Kidney (tissue), 14 donors: Measurements from ENCODE around the gene HNRNPA1. TPM values are rescaled to one million over a fixed set of nuclear protein-coding genes. Genes with fewer than 3 reads are reported as not detected.

Experiments used
- DNase-seq, 5 donors: peaks; one replicate each; pipeline ENCODE4 v3.0.0-alpha.2; 2013 to 2020
- FAIRE-seq: peaks from 2 replicates; lab custom pipeline; 2012; peaks lifted over from hg19 to GRCh38; lab: Jason Lieb, UNC
- H3K27ac ChIP-seq, 2 donors: one replicate each; pipeline ENCODE4 v1.7.0; 2013; ENCODE audit warnings: low read depth in 2 of 2, low read length in 2 of 2, inconsistent platforms in 1 of 2
- H3K27me3 ChIP-seq: one replicate; pipeline ENCODE4 v1.7.1; 2013; ENCODE audit warnings: low read length, inconsistent platforms; ENCODE audit not compliant: control insufficient read depth, insufficient read depth
- H3K36me3 ChIP-seq, 3 donors: one replicate each; pipeline versions ENCODE4 v1.7.0 to v1.7.1; 2013; ENCODE audit warnings: low read length in 3 of 3, control low read depth in 1 of 3, inconsistent platforms in 1 of 3; ENCODE audit not compliant: insufficient read depth in 3 of 3, control insufficient read depth in 2 of 3
- H3K4me1 ChIP-seq, 3 donors: one replicate each; pipeline versions ENCODE4 v1.7.0 to v1.7.1; 2013; ENCODE audit warnings: low read length in 3 of 3, inconsistent platforms in 1 of 3, low read depth in 1 of 3; ENCODE audit not compliant: control insufficient read depth in 2 of 3, insufficient read depth in 2 of 3
- H3K4me3 ChIP-seq, 3 donors: one replicate each; pipeline versions ENCODE4 v1.7.0 to v1.8.1; 2013; ENCODE audit warnings: low read length in 3 of 3, control low read depth in 1 of 3, inconsistent platforms in 1 of 3
- H3K9ac ChIP-seq, 3 donors: one replicate each; pipeline versions ENCODE4 v1.7.0 to v1.7.1; 2013; ENCODE audit warnings: low read length in 3 of 3, control low read depth in 1 of 3, inconsistent platforms in 1 of 3
- H3K9me3 ChIP-seq, 3 donors: one replicate each; pipeline versions ENCODE4 v1.7.0 to v1.7.1; 2013; ENCODE audit warnings: low read length in 3 of 3, control low read depth in 1 of 3, inconsistent platforms in 1 of 3; ENCODE audit not compliant: control insufficient read depth in 2 of 3, insufficient read depth in 1 of 3
- CTCF ChIP-seq: IDR thresholded peaks from 3 replicates; pipeline ENCODE4 v1.5.1; 2012; ENCODE audit warnings: mild to moderate bottlenecking, moderate library complexity, borderline replicate concordance; ENCODE audit not compliant: insufficient read depth; ENCODE audit errors: extremely low read depth
- intact Hi-C: fragments of 100-400 bp; cut with DNase I; formaldehyde crosslinking; loops from one replicate; pipeline ENCODE4 v1.11.1; 2022
- polyA plus RNA-seq: library from polyadenylated mRNA; stranded (reverse); fragments of 350-450 nt; fragmentation: Illumina TruSeq; extraction: RNeasy Lipid Tissue Mini Kit (QIAGEN cat#74804); gene quantifications from one replicate; pipeline ENCODE4 v1.2.3, GENCODE V29; 2014; ENCODE audit warnings: low read depth, low replicate concordance; ENCODE audit not compliant: insufficient read depth
- total RNA-seq: library from RNA; stranded (reverse); fragmentation: NEBNext Ultra II Directional; extraction: Animal tissue kit (Norgen Biotek cat#: 25700); gene quantifications from one replicate; pipeline ENCODE4 v1.2.1, GENCODE V29; 2021
- donor health status: control.
- donor health status: control.
- donor health status: control.
- donor health status: control.
- donor health status: control.
- donor health status: DM: yes; HTN: yes; CAD: no.
- donor health status: Normal renal cell carcinoma (clear cell type).

HNRNPA1 gene
- total and polyA plus RNA-seq, 2 donors from 2014 or later = 648 to 964 TPM

GRCh38 chr12:54329759-54330158, 49.2 kb downstream of the HNRNPA1 start:
- H3K9me3 ChIP-seq = no peaks in the 10 kb centered on the region
- H3K36me3 ChIP-seq = no peaks in the 10 kb centered on the region
- H3K4me1 ChIP-seq = peaks cover 0 to 5% (median 0%) of the 10 kb centered on the region in 3 donors
- H3K9ac ChIP-seq = no peak overlapping the region
- DNase-seq = peak in 4 of 5 donors; percentile 53 to 78 (median 70)
- no peaks in the 10 kb centered on the region for H3K27me3 ChIP-seq
- no peak overlapping the region for H3K4me3 ChIP-seq
- no peak for FAIRE-seq
- TF ChIP-seq CTCF = no peak
- intact Hi-C loops = no loop called here
- H3K27ac ChIP-seq = no peak overlapping the region

DNA sequence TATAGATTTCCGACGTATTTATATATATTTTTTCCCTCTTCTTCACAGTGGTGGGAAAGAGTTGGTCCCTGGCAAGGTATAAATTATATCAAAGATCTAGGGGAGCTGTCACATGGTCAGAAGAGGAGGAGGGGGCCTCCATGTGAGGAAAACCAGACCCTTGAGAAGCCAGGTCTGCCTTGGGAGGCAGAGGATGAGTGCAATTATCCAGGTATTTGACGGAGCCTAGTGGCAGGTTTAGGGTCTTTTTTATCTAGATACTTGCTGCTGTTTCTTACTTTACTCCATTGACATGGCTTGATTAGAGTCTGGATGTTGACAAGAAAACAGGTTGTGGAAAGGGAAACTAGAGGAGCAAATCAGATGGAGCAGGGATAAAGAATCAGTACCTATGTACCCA, 49.9 kb downstream of the HNRNPA1 start:
- FAIRE-seq (no peak), DNase-seq (no peak)
- H3K9ac ChIP-seq = peak overlapping the region in 1 of 3 donors; percentile 32
- no peak overlapping the region for H3K4me3 ChIP-seq
- no peaks in the 10 kb centered on the region for H3K27me3 ChIP-seq
- no peak overlapping the region for H3K27ac ChIP-seq
- TF ChIP-seq CTCF = no peak
- intact Hi-C loops = no loop called here
- no peaks in the 10 kb centered on the region for H3K36me3 ChIP-seq
- peaks cover 0 to 5% (median 0%) of the 10 kb centered on the region in 3 donors for H3K4me1 ChIP-seq
- H3K9me3 ChIP-seq = no peaks in the 10 kb centered on the region

GRCh38 chr12:54331461-54331860, 50.9 kb downstream of the HNRNPA1 start:
- intact Hi-C loops = no loop called here
- no peak for FAIRE-seq
- no peaks in the 10 kb centered on the region for H3K9me3 ChIP-seq
- no peaks in the 10 kb centered on the region for H3K36me3 ChIP-seq
- no peak for TF ChIP-seq CTCF
- H3K4me1 ChIP-seq = peaks cover 0 to 5% (median 0%) of the 10 kb centered on the region in 3 donors
- H3K27ac ChIP-seq = no peak overlapping the region
- no peaks in the 10 kb centered on the region for H3K27me3 ChIP-seq
- H3K9ac ChIP-seq = no peak overlapping the region
- no peak overlapping the region for H3K4me3 ChIP-seq
- DNase-seq = no peak
